Psoas muscle (tissue), 8 donors: Measurements from ENCODE around the gene SIL1. TPM values are rescaled to one million over a fixed set of nuclear protein-coding genes. Genes with fewer than 3 reads are reported as not detected.

Experiments used
- ATAC-seq, 4 donors: fragments of 200-7000 bp; cut with Tn5 transposase; one replicate each; pipeline ENCODE4 v1.9.1; 2020; ENCODE audit warnings: moderate library complexity in 3 of 4, mild to moderate bottlenecking in 2 of 4
- DNase-seq, 2 donors: peaks; one replicate each; pipeline ENCODE4 v3.0.0-alpha.2; 2020
- H3K27ac ChIP-seq: fragments of 200-600 bp; one replicate; pipeline ENCODE4 v1.8.0; 2022
- H3K27me3 ChIP-seq, 3 donors: fragments of 200-600 bp in 1 of 3; one replicate each; pipeline versions ENCODE4 v1.6.1 to v1.8.0; 2013 to 2022; ENCODE audit warnings: low read length in 2 of 3, mild to moderate bottlenecking in 2 of 3, moderate library complexity in 1 of 3; ENCODE audit not compliant: insufficient read depth in 3 of 3
- H3K36me3 ChIP-seq, 2 donors: fragments of 200-600 bp in 1 of 2; one replicate each; pipeline versions ENCODE4 v1.6.1 to v1.8.0; 2013 to 2022; ENCODE audit warnings: low read depth in 1 of 2, mild to moderate bottlenecking in 1 of 2, moderate library complexity in 1 of 2; ENCODE audit not compliant: insufficient read depth in 1 of 2
- H3K4me1 ChIP-seq: fragments of 200-600 bp; one replicate; pipeline ENCODE4 v1.8.0; 2022
- H3K4me3 ChIP-seq: fragments of 200-600 bp; one replicate; pipeline ENCODE4 v1.8.0; 2022; ENCODE audit warnings: mild to moderate bottlenecking
- H3K9me3 ChIP-seq: fragments of 200-600 bp; one replicate; pipeline ENCODE4 v1.8.0; 2022
- WGBS, 3 donors: extraction: QIAGEN DNeasy Blood & Tissue Kit; methylation state at CpG; one replicate each; pipeline versions ENCODE4 v1.1.6 to v1.1.7; 2013; 5-methylcytosine and 5-hydroxymethylcytosine counted together
- intact Hi-C, 2 donors: fragments of 100-400 bp; cut with DNase I; formaldehyde crosslinking; loops; one replicate each; pipeline versions ENCODE4 v1.11.0 to v1.14.2; 2022
- polyA plus RNA-seq, 3 donors: library from polyadenylated mRNA; stranded (reverse); fragments of 200-250 nt; gene quantifications; one replicate each; pipeline ENCODE4 v1.2.3, GENCODE V29; 2013
- total RNA-seq, 4 donors: library from RNA; stranded (reverse); fragmentation: NEBNext Ultra II Directional in 2 of 4; extraction: Animal tissue kit (Norgen Biotek cat#: 25700) in 2 of 4; gene quantifications; one replicate each; pipeline versions ENCODE4 v1.2.1 to v1.2.4, GENCODE V29; 2021 to 2023
- TF ChIP-seq, protein P1 (sequence below): fragments of 200-600 bp; IDR thresholded peaks from one replicate; pipeline ENCODE4 v1.8.0; 2022; ENCODE audit warnings: antibody characterized with exemption
- donor health status: healthy with polysubstance abuse.
- donor health status: DM: no; HTN: no; CAD: no; lungs with moderate emphysema.
- donor health status: Bipolar disorder and iron deficiency.
- donor health status: healthy.
- donor health status: DM: yes; HTN: yes; CAD: no.
- donor health status: DM: no; HTN: no; CAD: no.
- donor health status: DM: no; HTN: no; CAD: no.
- donor health status: DM: yes; HTN: yes; CAD: no.

SIL1 gene
- total and polyA plus RNA-seq, 7 donors, result 27.1 to 52.9 (median 41.0) TPM

DNA sequence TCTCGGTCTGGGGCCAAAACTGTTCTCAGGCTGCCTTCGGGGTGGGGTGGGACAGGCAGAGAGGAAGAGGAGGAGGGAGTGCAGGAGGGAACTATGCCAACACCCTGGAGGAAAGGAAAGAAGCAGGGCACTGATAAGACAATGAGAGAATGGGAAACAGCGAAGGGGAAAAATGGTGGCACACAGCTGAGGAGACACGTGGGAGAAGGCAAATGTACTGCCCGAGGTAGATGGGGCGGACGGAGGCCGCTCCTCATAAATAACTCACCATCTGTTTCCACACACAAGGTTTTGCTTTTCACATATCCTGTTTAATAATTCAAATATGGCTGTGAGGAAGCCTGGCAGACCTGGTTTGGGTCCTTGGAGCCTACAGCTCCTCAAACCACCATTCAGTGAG is 174.9 kb downstream of the SIL1 start:
- WGBS, 3 donors, result 62 to 68% (median 65%) methylated on average over 8 of the region's 8 CpGs
- intact Hi-C loops, result no loop called here
- no peaks in the 10 kb centered on the region for H3K9me3 ChIP-seq

GRCh38 chr5:139022528-139022927 is 175.6 kb downstream of the SIL1 start:
- H3K9me3 ChIP-seq, result no peaks in the 10 kb centered on the region
- no peaks in the 10 kb centered on the region for H3K4me1 ChIP-seq
- TF ChIP-seq, protein P1, sequence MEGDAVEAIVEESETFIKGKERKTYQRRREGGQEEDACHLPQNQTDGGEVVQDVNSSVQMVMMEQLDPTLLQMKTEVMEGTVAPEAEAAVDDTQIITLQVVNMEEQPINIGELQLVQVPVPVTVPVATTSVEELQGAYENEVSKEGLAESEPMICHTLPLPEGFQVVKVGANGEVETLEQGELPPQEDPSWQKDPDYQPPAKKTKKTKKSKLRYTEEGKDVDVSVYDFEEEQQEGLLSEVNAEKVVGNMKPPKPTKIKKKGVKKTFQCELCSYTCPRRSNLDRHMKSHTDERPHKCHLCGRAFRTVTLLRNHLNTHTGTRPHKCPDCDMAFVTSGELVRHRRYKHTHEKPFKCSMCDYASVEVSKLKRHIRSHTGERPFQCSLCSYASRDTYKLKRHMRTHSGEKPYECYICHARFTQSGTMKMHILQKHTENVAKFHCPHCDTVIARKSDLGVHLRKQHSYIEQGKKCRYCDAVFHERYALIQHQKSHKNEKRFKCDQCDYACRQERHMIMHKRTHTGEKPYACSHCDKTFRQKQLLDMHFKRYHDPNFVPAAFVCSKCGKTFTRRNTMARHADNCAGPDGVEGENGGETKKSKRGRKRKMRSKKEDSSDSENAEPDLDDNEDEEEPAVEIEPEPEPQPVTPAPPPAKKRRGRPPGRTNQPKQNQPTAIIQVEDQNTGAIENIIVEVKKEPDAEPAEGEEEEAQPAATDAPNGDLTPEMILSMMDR, result no peak
- peak in 1 of 2 donors; percentile 39 for DNase-seq
- intact Hi-C loops, result no loop called here
- H3K4me3 ChIP-seq, result no peak overlapping the region
- no peak overlapping the region for H3K27ac ChIP-seq
- 37 to 82% (median 42%) methylated on average over 1 of the region's 1 CpG for WGBS, 3 donors
- peak in 2 of 4 donors; percentile 60 to 63 for ATAC-seq
- H3K27me3 ChIP-seq, result no peaks in the 10 kb centered on the region
- H3K36me3 ChIP-seq, result peaks cover 10 to 54% of the 10 kb centered on the region in 2 donors

More for the DNA sequence above, 174.9 kb downstream of the SIL1 start:
- H3K27ac ChIP-seq, result no peak overlapping the region
- DNase-seq (no peak), ATAC-seq (peak in 1 of 4 donors; percentile 32)
- no peak overlapping the region for H3K4me3 ChIP-seq
- H3K4me1 ChIP-seq, result no peaks in the 10 kb centered on the region
- H3K36me3 ChIP-seq, result peaks cover 10 to 50% of the 10 kb centered on the region in 2 donors
- H3K27me3 ChIP-seq, result no peaks in the 10 kb centered on the region
- TF ChIP-seq, protein P1, result no peak

GRCh38 chr5:139021346-139021745 is 176.8 kb downstream of the SIL1 start:
- Histone ChIP-seq H3K27ac (no peak overlapping the region), H3K4me3 (no peak overlapping the region), H3K4me1 (no peaks in the 10 kb centered on the region), H3K9me3 (no peaks in the 10 kb centered on the region), H3K27me3 (no peaks in the 10 kb centered on the region), H3K36me3 (peaks cover 10 to 46% of the 10 kb centered on the region in 2 donors)
- intact Hi-C loops, result no loop called here
- WGBS, 3 donors, result 97 to 100% (median 97%) methylated on average over 3 of the region's 3 CpGs
- ATAC-seq, result no peak
- TF ChIP-seq, protein P1, result no peak
- no peak for DNase-seq

DNA sequence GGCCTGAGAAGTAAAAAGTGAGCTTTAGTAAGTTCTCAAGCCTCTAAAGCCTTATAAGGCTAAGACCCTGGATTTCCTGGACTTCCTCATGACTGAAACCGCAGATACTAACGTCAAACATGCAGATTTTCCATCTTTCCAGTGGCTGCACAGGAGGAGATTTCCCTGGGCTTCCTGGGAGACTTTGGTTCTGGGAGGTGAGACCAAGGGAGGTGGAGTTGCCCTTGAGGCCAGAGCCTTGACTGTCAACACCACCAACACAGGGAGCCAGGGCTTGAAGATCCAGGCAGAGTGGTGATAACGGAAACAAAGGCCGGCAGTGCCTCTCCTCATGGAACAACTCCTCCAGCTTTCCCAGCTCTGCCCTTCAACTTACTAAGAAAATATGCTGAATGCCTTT is 178.3 kb downstream of the SIL1 start:
- TF ChIP-seq, protein P1, result no peak
- Histone ChIP-seq H3K4me1 (no peaks in the 10 kb centered on the region), H3K27ac (no peak overlapping the region), H3K27me3 (no peaks in the 10 kb centered on the region), H3K9me3 (no peaks in the 10 kb centered on the region), H3K36me3 (peaks cover 10 to 35% of the 10 kb centered on the region in 2 donors), H3K4me3 (no peak overlapping the region)
- intact Hi-C loops, result no loop called here
- DNase-seq (no peak), ATAC-seq (no peak)
- WGBS, 3 donors, result 73 to 96% (median 81%) methylated on average over 4 of the region's 4 CpGs

DNA sequence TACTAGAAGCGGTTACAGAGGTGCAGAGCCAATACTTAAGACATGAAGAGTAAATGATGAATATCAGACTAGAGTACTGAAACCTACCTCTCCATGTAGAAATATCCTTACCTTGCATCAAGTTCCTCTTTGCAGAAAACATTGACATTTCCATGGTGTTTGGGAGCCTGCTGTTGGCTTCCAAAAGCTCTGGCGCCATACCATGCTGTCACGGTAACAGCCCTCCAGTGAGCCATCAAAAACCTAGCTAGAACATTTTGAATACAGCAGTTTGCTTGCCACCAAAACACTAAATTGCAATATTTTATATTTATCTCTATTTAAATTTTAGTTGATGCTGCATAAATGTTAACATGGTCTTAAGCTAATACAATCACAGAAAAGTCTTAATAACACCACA is 179.0 kb downstream of the SIL1 start:
- no peak overlapping the region for H3K27ac ChIP-seq
- H3K4me1 ChIP-seq, result no peaks in the 10 kb centered on the region
- TF ChIP-seq, protein P1, result no peak
- peaks cover 10 to 35% of the 10 kb centered on the region in 2 donors for H3K36me3 ChIP-seq
- DNase-seq, result no peak
- ATAC-seq, result no peak
- H3K9me3 ChIP-seq, result no peaks in the 10 kb centered on the region
- intact Hi-C loops, result no loop called here
- no peaks in the 10 kb centered on the region for H3K27me3 ChIP-seq
- no peak overlapping the region for H3K4me3 ChIP-seq
- WGBS, 3 donors, result 95 to 97% (median 96%) methylated on average over 3 of the region's 3 CpGs
